H1 (cell line): ENCODE data around the gene KCNIP2. TPM values are rescaled to one million over a fixed set of nuclear protein-coding genes. Genes with fewer than 3 reads are reported as not detected.

ENCODE experiments used
- EGR1 ChIP-seq: IDR thresholded peaks from 2 replicates; pipeline ENCODE4 v1.6.1; 2011; ENCODE audit warnings: low read depth, low read length, borderline replicate concordance
- FOSL1 ChIP-seq: IDR thresholded peaks from 2 replicates; pipeline ENCODE4 v1.6.1; 2011; ENCODE audit warnings: mild to moderate bottlenecking, low read depth, low read length, moderate library complexity; ENCODE audit not compliant: insufficient read depth
- GABPA ChIP-seq: IDR thresholded peaks from 2 replicates; pipeline ENCODE4 v1.6.1; 2011; ENCODE audit warnings: mild to moderate bottlenecking, low read length, moderate library complexity, borderline replicate concordance; ENCODE audit not compliant: insufficient read depth
- HDAC2 ChIP-seq, 2 experiments: fragments of 300-600 bp in 1 of 2; sonication (generic) in 1 of 2; IDR thresholded peaks; 2 replicates each; pipeline ENCODE4 v1.6.1; 2011 to 2012; ENCODE audit warnings: low read depth in 2 of 2, low read length in 2 of 2, mild to moderate bottlenecking in 2 of 2, moderate library complexity in 2 of 2, borderline replicate concordance in 1 of 2, inconsistent platforms in 1 of 2
- polyA plus RNA-seq, 7 experiments: library from polyadenylated mRNA; depleted of rRNA in 3 of 7; stranded (reverse) in 5 of 7; unstranded in 2 of 7; fragments of >200 nt in 5 of 7; fragments of 200-250 nt in 2 of 7; gene quantifications; 1 replicate in 5 of 7; 2 replicates in 1 of 7; 4 replicates in 1 of 7; pipeline versions ENCODE4 v1.2.1 to v1.2.3, GENCODE V29; 2011 to 2013; ENCODE audit warnings: missing spikeins in 2 of 7, mixed read lengths in 2 of 7
- total RNA-seq: library from RNA; stranded (reverse); fragmentation: NEBNext Ultra II Directional; extraction: Animal tissue kit (Norgen Biotek cat#: 25700); gene quantifications from 2 replicates; pipeline ENCODE4 v1.2.1, GENCODE V29; 2021

KCNIP2 gene
- total and polyA plus RNA-seq, 2 of the 8 experiments (the other 6 are each of a cell fraction or from before 2014, with no cell fraction given), result 2.7 to 6.0 TPM

DNA sequence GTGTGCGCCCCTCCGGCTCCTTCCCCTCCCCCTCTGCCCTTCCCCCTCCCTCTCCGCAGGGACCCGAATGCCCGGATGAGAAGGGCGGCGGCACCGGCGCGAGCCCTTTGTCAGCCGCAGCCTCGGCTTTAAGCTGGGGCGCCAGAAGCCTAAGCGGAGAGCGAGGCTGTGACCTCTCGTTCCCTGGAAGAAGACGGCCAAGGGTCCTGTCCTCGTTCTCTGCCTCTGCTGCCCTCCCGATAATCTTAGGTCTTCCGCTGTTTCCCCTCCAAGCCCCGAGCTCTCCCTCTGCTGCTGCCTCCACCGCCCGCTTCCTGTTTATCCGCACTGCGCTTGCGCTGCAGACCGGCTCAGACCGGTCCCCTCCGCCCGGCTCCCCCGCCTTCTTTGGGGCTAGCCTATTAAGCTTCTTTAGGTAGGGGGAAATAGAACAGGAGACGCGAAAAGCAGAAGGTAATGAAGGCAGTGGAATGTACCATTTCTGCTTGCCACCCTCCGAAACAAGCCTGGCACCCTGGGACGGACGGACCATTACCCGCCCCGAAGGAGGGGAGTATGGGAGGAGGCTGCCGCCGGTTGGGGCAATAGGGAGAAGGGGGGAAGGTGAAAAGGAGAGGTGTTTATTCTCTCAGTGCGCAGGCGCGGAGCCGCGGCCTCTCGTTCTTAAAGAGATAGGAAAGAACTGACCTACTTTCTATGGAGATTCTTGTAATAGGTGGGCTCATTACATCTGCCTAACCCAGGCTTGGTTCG, 25.3 kb downstream of the KCNIP2 start, which contains the start of gene OGA (continued):
- TF ChIP-seq EGR1 (peak; percentile 87), FOSL1 (no peak), HDAC2 (IDR thresholded peaks at IDR 0.05; ENCODE audit: borderline replicate concordance in 1 of 2, low read depth in 2 of 2, low read length in 2 of 2) (no peak; a peak in 1 of 4 replicates), GABPA (no peak)
